ENCODE data around the gene ST7L.

The ST7L gene

DNA sequence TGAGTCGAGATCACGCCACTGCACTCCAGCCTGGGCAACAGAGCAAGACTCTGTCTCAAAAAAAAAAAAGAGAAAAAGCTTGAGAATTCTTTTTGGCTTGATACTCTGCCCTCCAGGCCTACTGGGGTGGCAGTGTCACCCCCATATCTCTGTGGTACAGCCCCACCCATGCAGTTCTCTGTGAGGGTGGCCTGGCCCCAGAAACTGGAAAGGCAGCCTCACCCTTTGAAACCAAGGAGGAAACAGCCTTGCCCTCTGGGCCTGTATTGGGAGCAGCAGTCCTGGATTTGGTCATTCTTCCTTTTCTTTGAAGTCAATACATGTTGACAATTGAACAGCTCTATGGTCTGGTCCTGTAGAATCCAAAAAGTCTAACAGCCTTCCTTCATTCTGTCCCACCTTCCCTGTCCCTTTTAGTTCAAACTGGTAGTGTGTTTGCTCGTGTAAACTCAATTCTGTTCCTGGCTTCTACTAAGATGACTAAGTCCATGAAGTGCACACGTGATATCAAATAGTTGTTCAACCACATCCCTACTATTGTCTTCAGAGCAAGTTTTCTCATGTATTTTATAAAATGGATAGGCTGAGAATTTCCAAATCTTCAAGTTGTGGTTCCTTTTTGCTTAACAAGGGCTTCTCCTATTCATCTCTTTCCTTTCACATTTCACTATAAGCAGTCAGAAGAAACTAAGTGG, 13.2 kb downstream of the ST7L start:
- DNase-seq (ENCODE audit: low read depth, low spot score): no peak
- ChIA-PET POLR2A (no interaction called here), CTCF (interaction anchor here (1.1 to 2.0 kb wide), 4 partner anchors 8 to 104 kb away, joined by 5 to 6 read pairs (median 6); no protein-coding TSS in a partner anchor)
- no peak overlapping the region for H3K4me3 ChIP-seq (ENCODE audit: low read depth, low read length)
- TF ChIP-seq, protein P1, sequence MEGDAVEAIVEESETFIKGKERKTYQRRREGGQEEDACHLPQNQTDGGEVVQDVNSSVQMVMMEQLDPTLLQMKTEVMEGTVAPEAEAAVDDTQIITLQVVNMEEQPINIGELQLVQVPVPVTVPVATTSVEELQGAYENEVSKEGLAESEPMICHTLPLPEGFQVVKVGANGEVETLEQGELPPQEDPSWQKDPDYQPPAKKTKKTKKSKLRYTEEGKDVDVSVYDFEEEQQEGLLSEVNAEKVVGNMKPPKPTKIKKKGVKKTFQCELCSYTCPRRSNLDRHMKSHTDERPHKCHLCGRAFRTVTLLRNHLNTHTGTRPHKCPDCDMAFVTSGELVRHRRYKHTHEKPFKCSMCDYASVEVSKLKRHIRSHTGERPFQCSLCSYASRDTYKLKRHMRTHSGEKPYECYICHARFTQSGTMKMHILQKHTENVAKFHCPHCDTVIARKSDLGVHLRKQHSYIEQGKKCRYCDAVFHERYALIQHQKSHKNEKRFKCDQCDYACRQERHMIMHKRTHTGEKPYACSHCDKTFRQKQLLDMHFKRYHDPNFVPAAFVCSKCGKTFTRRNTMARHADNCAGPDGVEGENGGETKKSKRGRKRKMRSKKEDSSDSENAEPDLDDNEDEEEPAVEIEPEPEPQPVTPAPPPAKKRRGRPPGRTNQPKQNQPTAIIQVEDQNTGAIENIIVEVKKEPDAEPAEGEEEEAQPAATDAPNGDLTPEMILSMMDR (IDR thresholded peaks at IDR 0.05; ENCODE audit: insufficient read depth, low read length, missing control alignments): no peak

DNA sequence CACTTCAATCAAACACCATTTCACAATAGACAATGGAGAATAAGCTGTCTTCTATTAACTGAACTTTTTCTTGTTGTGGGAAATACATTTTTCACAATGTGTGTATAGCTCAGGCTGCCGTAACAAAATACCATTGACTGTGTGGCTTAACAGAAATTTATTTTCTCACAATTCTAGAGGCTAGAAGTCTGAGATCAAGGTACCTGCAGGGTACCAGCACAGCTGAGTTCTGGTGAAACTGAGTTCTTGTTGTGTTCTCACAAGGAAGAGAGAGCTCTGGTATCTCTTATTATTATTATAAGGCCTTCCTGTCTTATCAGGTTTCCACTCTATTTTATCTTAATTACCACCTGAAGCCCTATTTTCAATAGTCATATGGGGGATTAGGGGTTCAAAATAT, 15.4 kb downstream of the ST7L start:
- POLR2A ChIA-PET: no interaction called here
- TF ChIP-seq, protein P1 (IDR thresholded peaks at IDR 0.05; ENCODE audit: insufficient read depth, low read length, missing control alignments): no peak
- H3K4me3 ChIP-seq (ENCODE audit: low read depth, low read length): no peak overlapping the region
- CTCF ChIA-PET: interaction anchor here (1.1 to 1.7 kb wide), 3 partner anchors 8 to 101 kb away, joined by 3 to 6 read pairs (median 3); no protein-coding TSS in a partner anchor
- DNase-seq (ENCODE audit: low read depth, low spot score): no peak

DNA sequence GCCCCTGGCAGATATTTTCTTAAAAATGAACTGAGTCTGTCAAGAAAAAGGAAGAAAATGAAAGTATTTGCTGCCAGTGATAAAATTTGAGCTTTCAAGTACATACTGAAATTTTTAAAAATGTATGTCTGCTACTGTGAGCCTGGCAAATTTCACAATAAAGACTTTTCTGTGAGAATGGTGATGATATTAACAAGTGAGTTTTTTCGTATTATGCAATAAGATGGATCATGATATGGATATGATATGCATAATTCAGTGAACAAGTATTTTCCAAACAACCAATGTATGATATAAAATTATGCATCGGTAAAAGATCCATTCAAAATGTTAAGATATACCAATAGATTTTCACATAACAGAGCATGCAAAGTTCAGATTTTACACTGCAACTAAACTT, 15.9 kb downstream of the ST7L start:
- POLR2A ChIA-PET: no interaction called here
- TF ChIP-seq, protein P1 (IDR thresholded peaks at IDR 0.05; ENCODE audit: insufficient read depth, low read length, missing control alignments): no peak
- no peak overlapping the region for H3K4me3 ChIP-seq (ENCODE audit: low read depth, low read length)
- no peak for DNase-seq (ENCODE audit: low read depth, low spot score)
- CTCF ChIA-PET: interaction anchor here (1.1 to 1.7 kb wide), 3 partner anchors 9 to 101 kb away, joined by 3 to 6 read pairs (median 3); no protein-coding TSS in a partner anchor

DNA sequence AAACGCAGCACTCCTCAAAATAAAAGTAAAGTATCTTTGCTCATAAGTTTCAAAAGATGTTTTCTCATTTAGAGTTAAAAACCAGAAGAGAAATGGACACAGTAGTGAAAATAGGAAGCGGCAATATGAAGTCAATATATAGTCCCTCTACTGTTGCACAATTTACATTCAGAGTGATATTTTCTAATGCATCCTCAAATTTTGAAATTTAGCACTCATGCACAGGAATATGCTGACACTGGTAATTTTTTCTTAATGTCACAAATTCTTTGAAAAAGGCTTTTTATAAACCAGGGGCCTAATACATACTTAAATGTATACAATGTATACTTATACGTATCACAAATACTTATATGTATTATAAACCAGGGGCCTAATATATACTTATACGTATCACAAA, 19.5 kb downstream of the ST7L start:
- CTCF ChIA-PET: interaction anchor here (2.5 kb wide), 1 partner anchor 97 kb away, joined by 16 read pairs; no protein-coding TSS in a partner anchor
- POLR2A ChIA-PET: no interaction called here
- no peak overlapping the region for H3K4me3 ChIP-seq (ENCODE audit: low read depth, low read length)
- DNase-seq (ENCODE audit: low read depth, low spot score): no peak
- TF ChIP-seq, protein P1 (IDR thresholded peaks at IDR 0.05; ENCODE audit: insufficient read depth, low read length, missing control alignments): no peak

DNA sequence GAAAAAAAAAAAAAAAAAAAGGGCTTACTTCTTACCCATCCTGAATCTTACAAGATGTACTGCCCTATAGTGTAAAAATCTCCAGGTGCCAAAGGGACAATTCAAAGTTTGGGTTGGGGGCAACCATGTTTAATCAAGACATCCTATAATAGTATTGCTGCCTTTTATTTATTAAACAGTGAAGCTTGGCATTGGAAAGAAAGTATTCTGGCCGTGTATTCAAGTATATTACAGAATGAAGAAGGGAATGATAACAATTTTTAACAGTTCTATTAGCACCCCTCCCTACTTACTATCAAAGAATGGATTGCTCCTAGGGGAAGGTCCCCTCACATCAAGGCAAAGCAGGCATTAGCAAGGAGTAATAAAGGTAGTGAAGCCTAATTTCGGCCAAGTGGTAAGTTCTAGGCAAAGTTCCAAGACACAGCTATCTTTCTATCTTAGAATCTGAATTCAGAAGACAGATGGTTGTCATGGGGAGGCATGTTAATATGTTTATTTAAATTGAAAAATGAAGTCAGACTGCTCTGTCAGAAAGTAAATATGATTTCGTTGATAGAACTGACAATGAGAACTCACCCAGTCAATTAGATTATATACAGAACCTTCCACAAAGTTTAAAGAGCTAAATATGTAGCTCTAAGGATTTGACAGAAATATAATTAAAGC, 24.6 kb downstream of the ST7L start:
- H3K4me3 ChIP-seq (ENCODE audit: low read depth, low read length): no peak overlapping the region
- ChIA-PET POLR2A (interaction anchor here (0.7 kb wide), 1 partner anchor 13 kb away, joined by 3 read pairs; no protein-coding TSS in a partner anchor), CTCF (interaction anchor here (0.6 to 2.9 kb wide), 8 partner anchors 14 to 235 kb away, joined by 3 to 10 read pairs (median 3); no protein-coding TSS in a partner anchor)
- TF ChIP-seq, protein P1 (IDR thresholded peaks at IDR 0.05; ENCODE audit: insufficient read depth, low read length, missing control alignments): no peak
- no peak for DNase-seq (ENCODE audit: low read depth, low spot score)

DNA sequence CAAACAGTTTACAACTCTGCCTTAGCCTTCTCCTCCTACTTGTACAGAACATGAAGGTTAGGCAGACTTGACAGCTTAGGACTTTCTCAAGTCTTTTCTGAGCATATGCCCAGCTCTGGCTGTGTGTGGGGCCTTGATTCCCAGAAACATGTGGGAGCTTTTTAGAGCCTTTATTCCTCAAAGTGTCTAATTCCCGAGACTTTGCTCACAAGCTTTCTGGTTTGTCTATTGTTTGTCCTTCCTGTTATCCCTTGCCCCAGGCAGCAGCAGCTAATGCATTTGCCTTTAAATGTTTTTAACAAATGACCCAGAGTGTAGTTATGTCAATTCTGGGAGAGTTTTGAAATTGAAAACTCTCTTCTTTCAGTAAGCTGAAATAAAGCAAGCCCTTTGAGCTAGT, 29.2 kb downstream of the ST7L start:
- ChIA-PET CTCF (interaction anchor here (1.4 to 2.7 kb wide), 3 partner anchors 16 to 88 kb away, joined by 4 to 8 read pairs (median 5); no protein-coding TSS in a partner anchor), POLR2A (no interaction called here)
- H3K4me3 ChIP-seq (ENCODE audit: low read depth, low read length): no peak overlapping the region
- no peak for DNase-seq (ENCODE audit: low read depth, low spot score)
- TF ChIP-seq, protein P1 (IDR thresholded peaks at IDR 0.05; ENCODE audit: insufficient read depth, low read length, missing control alignments): no peak
